A673 (cell line): ENCODE results near the gene PRKAG2. TPM values are rescaled to one million over a fixed set of nuclear protein-coding genes. Genes with fewer than 3 reads are reported as not detected.

Experiments
- BruUV-seq: library from RNA; stranded (reverse); fragments of 400-500 nt; replicated peaks from 2 replicates; lab custom pipeline; 2021; lab: Mats Ljungman, UMichigan
- CTCF ChIA-PET: fragments of 300-600 bp; sonication (Branson Sonifier 250); formaldehyde crosslinking; loops from one replicate; lab custom pipeline; 2022; ENCODE audit warnings: antibody characterized with exemption; lab: Charles Lee
- POLR2A ChIA-PET: fragments of 300-600 bp; sonication (Branson Sonifier 250); formaldehyde crosslinking; loops from one replicate; lab custom pipeline; 2022; ENCODE audit warnings: antibody characterized with exemption; ENCODE audit not compliant: low non-redundant PET; lab: Charles Lee
- DNase-seq: peaks from one replicate; pipeline ENCODE4 v3.0.0-alpha.2; 2015; ENCODE audit warnings: low spot score
- H3K27ac ChIP-seq: fragments of 200-600 bp; sonication (generic); 2 replicates; pipeline ENCODE4 v1.5.1; 2016; ENCODE audit warnings: mixed run types, low read depth, mild to moderate bottlenecking, mixed read lengths, antibody characterized with exemption, low read length; ENCODE audit not compliant: poor library complexity, severe bottlenecking
- H3K27me3 ChIP-seq: fragments of 200-600 bp; sonication (generic); replicated peaks from 2 replicates; pipeline ENCODE4 v1.6.1; 2017; ENCODE audit warnings: mixed run types, low read depth, mild to moderate bottlenecking, mixed read lengths, antibody characterized with exemption, low read length; ENCODE audit not compliant: insufficient read depth, poor library complexity
- H3K36me3 ChIP-seq: fragments of 200-600 bp; sonication (generic); 2 replicates; pipeline ENCODE4 v1.6.1; 2016; ENCODE audit warnings: mixed run types, mild to moderate bottlenecking, mixed read lengths, antibody characterized with exemption, low read length; ENCODE audit not compliant: insufficient read depth, poor library complexity, severe bottlenecking
- H3K4me1 ChIP-seq: fragments of 200-600 bp; sonication (generic); 2 replicates; pipeline ENCODE4 v1.6.1; 2017; ENCODE audit warnings: mixed run types, mild to moderate bottlenecking, mixed read lengths, antibody characterized with exemption, low read length; ENCODE audit not compliant: insufficient read depth, poor library complexity, severe bottlenecking
- H3K4me3 ChIP-seq: fragments of 200-600 bp; sonication (generic); 2 replicates; pipeline ENCODE4 v1.5.1; 2016; ENCODE audit warnings: low read depth, mixed run types, mild to moderate bottlenecking, mixed read lengths, low read length; ENCODE audit not compliant: poor library complexity, severe bottlenecking
- H3K9me3 ChIP-seq: fragments of 200-600 bp; sonication (generic); 2 replicates; pipeline ENCODE4 v1.6.1; 2016; ENCODE audit warnings: mixed run types, low read depth, mild to moderate bottlenecking, mixed read lengths, antibody characterized with exemption, low read length; ENCODE audit not compliant: poor library complexity, severe bottlenecking
- EZH2 ChIP-seq: fragments of 200-600 bp; sonication (generic); IDR thresholded peaks from 2 replicates; pipeline ENCODE4 v1.6.1; 2017; ENCODE audit warnings: borderline replicate concordance, low read depth, mild to moderate bottlenecking, mixed read lengths, antibody characterized with exemption, low read length; ENCODE audit not compliant: poor library complexity, severe bottlenecking
- intact Hi-C: fragments of 100-400 bp; cut with micrococcal nuclease; formaldehyde crosslinking; loops from one replicate; pipeline ENCODE4 v1.10.0; 2022; ENCODE audit not compliant: unreplicated experiment
- total RNA-seq: library from RNA; stranded (reverse); gene quantifications from 2 replicates; pipeline ENCODE4 v1.2.3, GENCODE V29; 2021
- TF ChIP-seq, protein P1 (sequence below): fragments of 300-800, 200-600 bp; sonication (generic); conservative IDR thresholded peaks from 2 replicates; pipeline ENCODE4 v1.5.1; 2017; ENCODE audit warnings: low read depth, mild to moderate bottlenecking, antibody characterized with exemption, low read length, moderate library complexity, mixed read lengths

The PRKAG2 gene
- total RNA-seq, 1 experiment from 2014 or later, result 11.6 TPM

DNA sequence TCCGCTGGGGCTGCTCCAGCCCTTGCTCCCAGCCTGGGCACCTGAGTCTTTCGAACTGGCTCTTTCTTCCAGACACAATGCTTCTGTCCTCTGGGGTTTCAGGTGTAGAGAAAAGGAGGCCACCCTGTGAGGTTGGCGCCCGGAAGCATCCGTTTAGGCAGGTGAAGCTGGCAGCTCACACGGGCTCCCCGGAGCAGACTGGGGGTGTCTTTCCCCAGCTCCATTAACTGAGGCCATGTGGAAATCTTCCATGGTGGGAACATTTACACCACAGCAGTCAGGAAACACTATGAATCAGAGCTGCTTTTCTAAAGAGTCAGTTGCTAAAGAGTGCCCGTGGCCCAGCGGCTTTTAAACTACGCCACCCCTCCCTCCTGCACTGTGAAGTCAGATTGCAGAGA lies 29.2 kb downstream of the PRKAG2 start:
- H3K27me3 ChIP-seq, result no peaks in the 10 kb centered on the region
- H3K4me3 ChIP-seq, result no peak overlapping the region
- CTCF ChIA-PET, result no interaction called here
- no peaks in the 10 kb centered on the region for H3K4me1 ChIP-seq
- TF ChIP-seq EZH2, result no peak
- TF ChIP-seq, protein P1, sequence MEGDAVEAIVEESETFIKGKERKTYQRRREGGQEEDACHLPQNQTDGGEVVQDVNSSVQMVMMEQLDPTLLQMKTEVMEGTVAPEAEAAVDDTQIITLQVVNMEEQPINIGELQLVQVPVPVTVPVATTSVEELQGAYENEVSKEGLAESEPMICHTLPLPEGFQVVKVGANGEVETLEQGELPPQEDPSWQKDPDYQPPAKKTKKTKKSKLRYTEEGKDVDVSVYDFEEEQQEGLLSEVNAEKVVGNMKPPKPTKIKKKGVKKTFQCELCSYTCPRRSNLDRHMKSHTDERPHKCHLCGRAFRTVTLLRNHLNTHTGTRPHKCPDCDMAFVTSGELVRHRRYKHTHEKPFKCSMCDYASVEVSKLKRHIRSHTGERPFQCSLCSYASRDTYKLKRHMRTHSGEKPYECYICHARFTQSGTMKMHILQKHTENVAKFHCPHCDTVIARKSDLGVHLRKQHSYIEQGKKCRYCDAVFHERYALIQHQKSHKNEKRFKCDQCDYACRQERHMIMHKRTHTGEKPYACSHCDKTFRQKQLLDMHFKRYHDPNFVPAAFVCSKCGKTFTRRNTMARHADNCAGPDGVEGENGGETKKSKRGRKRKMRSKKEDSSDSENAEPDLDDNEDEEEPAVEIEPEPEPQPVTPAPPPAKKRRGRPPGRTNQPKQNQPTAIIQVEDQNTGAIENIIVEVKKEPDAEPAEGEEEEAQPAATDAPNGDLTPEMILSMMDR, result no peak
- BruUV-seq, result no TSS peak
- intact Hi-C loops, result no loop called here
- POLR2A ChIA-PET, result no interaction called here
- no peaks in the 10 kb centered on the region for H3K9me3 ChIP-seq
- no peaks in the 10 kb centered on the region for H3K36me3 ChIP-seq
- H3K27ac ChIP-seq, result no peak overlapping the region
- DNase-seq, result no peak

DNA sequence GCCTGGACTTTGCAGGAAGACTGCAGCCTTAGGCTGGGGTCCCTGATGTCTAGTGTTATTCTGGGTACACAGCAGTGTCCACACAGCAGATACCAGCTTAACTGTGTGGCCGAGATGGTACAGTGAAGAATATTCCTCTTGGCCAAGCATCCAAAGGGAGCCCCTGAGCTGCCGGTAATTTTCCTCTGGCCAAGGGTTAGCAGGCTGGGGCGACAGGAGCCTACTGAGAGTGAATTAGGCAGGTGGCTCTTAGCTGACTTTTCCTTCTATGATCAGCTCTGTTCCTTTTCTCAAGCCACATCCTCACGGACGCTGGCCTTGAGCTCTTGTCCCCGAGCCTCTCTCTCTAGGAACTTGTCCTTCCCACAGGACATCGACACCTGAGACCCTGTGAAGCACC lies 29.8 kb downstream of the PRKAG2 start:
- BruUV-seq, result no TSS peak
- no peaks in the 10 kb centered on the region for H3K4me1 ChIP-seq
- CTCF ChIA-PET, result no interaction called here

DNA sequence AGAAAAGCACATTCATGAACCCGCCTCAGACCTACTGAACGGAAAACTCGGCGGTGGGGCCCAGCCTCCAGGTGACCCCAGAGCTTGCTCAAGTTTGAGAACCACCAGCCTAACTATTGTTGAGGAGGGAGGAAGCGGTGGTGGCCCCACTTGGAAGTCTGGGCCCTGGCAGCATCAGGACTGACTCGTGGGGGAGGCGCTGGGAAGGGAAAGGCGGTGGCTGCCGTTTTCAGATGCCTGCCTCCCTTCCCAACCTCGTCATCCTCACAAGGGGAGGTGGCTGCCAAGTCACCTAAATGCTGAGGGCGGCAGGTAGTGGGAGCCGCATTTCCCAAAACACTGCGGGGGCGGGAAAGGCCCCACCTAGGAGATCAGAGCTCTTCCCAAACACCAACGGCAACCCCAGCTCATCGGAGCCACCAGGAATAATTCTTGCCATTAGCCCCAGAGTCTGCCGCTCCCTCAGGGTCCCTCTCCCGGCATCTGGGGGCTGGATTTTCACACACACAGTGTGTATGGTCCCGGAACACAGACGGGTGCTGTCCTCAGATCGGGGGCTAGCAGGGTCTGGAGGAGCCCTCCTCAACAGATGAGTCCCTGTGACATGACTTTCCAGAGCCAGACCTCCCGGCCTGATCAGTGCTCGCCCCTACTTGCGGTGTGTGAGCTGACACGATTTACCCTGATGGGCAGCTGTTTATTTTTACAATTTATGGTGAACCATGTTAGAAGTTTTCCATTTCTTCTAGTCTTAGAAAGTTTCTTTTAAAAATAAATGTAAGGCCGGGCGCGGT lies 31.3 kb downstream of the PRKAG2 start:
- Histone ChIP-seq H3K27ac (no peak overlapping the region), H3K4me1 (no peaks in the 10 kb centered on the region), H3K36me3 (no peaks in the 10 kb centered on the region), H3K4me3 (no peak overlapping the region), H3K27me3 (no peaks in the 10 kb centered on the region), H3K9me3 (no peaks in the 10 kb centered on the region)
- no TSS peak for BruUV-seq
- CTCF ChIA-PET, result no interaction called here
- DNase-seq, result no peak
- intact Hi-C loops, result no loop called here
- POLR2A ChIA-PET, result no interaction called here
- TF ChIP-seq, protein P1, result no peak
- TF ChIP-seq EZH2, result no peak

More for the DNA sequence above, 29.8 kb downstream of the PRKAG2 start:
- no peaks in the 10 kb centered on the region for H3K9me3 ChIP-seq
- no peak overlapping the region for H3K27ac ChIP-seq
- H3K27me3 ChIP-seq, result no peaks in the 10 kb centered on the region
- POLR2A ChIA-PET, result no interaction called here
- H3K4me3 ChIP-seq, result no peak overlapping the region
- no peak for DNase-seq
- H3K36me3 ChIP-seq, result no peaks in the 10 kb centered on the region
- TF ChIP-seq EZH2, result no peak
- TF ChIP-seq, protein P1, result no peak
- intact Hi-C loops, result no loop called here
